VCaP (cell line): ENCODE results near the gene GALNT9.

ENCODE experiments used
- H3K27ac ChIP-seq: fragments of 450-650 bp; 2 replicates; pipeline ENCODE4 v1.5.1; 2017
- TF ChIP-seq, protein P1 (sequence below): fragments of 450-650 bp; conservative IDR thresholded peaks from 2 replicates; pipeline ENCODE4 v1.5.1; 2017; ENCODE audit warnings: mild to moderate bottlenecking, moderate library complexity

GALNT9 gene

DNA sequence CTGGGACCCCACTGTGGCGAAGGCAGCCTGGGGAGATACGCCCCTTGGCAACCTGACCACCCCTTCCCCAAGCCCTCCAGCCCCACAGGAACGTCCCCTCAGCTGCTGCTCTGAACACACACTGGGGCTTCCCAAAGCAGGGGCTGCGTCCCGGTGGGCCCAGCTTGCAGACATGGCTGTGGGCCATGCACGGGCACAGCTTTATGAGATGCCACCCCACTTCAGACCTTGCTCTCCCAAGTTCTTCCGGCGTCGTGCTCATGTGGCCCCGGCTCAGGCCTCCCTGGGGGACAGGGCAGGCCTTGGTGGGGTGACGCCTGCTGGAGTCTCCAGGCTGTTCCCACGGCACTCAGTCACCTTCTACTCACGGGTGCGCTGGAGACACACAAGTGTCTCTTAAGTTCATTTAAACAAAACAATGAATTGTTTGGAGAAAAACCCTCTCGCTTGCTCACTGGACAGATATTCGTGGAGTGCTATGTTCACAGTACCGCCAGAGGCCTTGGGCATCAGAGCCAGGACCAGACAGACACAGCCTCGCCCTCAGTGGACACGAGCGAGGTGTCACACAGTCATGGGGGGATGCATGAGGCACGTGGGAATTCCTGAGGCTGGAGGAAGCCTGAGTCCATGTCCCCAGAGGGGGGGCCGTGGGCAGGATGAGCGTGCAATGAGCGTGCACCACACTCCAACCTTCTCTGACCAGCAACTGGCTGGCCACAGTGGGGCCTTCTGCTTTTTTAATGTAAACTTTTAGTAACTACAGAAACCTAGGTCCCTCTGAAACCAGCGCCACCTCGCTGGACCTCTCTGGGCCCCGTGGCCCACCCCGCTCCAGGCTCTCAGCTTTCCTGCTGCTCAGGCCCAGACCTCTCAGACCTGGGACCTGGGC, 4.3 kb downstream of the GALNT9 start:
- TF ChIP-seq, protein P1, sequence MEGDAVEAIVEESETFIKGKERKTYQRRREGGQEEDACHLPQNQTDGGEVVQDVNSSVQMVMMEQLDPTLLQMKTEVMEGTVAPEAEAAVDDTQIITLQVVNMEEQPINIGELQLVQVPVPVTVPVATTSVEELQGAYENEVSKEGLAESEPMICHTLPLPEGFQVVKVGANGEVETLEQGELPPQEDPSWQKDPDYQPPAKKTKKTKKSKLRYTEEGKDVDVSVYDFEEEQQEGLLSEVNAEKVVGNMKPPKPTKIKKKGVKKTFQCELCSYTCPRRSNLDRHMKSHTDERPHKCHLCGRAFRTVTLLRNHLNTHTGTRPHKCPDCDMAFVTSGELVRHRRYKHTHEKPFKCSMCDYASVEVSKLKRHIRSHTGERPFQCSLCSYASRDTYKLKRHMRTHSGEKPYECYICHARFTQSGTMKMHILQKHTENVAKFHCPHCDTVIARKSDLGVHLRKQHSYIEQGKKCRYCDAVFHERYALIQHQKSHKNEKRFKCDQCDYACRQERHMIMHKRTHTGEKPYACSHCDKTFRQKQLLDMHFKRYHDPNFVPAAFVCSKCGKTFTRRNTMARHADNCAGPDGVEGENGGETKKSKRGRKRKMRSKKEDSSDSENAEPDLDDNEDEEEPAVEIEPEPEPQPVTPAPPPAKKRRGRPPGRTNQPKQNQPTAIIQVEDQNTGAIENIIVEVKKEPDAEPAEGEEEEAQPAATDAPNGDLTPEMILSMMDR = no peak
- H3K27ac ChIP-seq = no peak overlapping the region

DNA sequence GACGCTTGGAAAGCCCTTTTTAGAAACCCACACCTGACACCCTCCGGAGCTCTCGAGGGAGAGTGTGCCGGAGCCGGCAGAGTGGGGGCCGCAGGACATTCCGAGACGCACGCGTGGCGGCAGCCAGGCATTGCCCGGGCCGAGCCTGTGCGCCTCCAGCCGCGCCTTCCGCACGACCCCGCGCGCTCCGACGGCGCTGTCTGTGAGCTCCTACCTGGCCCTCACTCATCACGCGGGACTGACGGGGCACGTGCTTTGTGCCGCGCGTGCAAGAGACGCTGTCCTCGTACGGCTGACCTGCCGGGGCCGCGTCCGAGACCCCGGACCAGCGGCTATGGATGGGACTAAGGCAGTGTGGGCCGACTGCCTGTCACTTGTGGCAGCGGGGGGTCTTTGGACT, 5.2 kb downstream of the GALNT9 start:
- no peak overlapping the region for H3K27ac ChIP-seq
- TF ChIP-seq, protein P1 = no peak

DNA sequence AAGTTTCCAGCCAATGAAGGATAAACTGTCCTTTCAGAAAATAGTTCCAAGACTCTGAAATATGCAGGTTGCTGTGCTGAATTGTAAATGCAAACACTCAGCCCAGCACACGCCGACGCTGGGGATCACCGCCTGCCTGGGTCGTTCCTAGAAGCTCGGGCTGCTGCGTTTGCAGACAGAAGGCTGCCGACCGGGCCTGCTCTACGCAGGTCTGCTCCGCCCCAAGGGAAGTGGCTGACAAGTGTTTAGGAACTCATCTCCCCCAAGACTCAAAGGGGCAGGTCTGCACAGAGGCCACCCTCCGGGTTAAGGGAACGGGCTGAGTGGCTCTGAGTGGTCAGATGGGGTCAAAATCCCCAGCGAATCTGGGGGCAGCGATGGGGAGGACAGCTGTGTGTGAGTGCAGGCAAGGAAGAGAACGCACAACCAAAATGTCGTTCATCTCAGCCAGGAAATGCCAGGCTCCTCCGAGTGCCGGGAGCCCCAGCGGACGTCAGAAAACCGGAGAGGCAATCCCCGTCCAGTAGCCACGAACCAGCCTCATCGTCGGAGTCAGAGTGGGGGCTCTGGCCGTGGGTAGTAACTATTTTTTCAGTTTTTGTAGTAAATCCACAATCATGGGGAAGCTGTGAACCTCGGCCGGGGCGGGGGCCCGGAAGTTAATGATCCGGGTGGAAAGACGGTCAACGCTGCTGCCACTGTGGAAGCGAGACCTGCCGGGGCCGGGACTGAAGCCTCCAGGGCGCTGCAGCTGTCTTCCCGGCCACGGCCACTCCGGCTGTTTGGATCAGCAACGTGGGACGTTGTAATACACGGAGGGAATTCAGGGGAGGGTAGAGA, 6.0 kb downstream of the GALNT9 start:
- no peak overlapping the region for H3K27ac ChIP-seq
- TF ChIP-seq, protein P1 = no peak

DNA sequence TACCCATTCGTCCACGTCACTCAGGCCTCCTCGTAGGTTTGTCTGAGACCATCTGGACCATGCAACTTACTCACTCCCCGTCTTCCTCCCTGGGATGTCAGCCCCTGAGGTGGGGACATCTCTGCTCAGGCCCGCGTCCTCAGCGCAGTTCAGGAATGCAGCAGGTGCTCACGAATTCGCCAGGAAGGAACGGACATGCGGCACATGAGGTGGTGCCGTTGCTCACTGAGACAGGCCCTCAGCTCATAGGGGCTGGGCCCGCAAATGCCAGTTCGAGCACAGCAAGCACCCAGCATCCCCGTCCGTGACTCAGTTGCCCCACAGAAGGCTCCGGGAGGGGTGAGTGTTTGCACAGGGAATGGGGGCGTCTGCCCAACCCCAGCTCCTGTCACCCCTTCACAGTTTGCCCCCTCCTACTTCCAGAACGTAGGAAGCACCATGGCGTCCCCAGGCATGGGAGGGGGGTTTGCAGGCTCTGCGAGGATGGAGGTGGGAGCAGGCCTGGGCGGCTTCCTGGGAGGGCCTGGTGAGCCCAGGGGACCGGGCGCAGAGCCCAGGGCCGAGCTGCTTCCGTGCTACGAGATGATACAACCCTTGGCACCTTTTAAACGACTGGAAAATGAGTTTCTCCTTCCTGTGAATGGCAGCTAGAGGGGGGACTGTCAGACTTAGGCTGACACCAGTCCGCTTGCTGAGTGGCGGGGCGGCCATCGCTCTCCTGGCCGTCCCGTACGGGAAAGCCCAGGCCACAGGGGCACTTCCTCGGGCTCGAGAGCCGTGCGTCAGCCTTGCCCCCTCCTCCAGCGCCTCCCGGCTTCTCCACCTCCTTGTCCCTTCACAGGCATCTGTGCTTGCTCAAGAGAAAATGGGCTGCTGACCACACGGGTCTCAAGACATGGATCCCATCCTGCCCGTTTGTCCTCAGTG, 6.9 kb downstream of the GALNT9 start:
- H3K27ac ChIP-seq = no peak overlapping the region
- TF ChIP-seq, protein P1 = no peak

DNA sequence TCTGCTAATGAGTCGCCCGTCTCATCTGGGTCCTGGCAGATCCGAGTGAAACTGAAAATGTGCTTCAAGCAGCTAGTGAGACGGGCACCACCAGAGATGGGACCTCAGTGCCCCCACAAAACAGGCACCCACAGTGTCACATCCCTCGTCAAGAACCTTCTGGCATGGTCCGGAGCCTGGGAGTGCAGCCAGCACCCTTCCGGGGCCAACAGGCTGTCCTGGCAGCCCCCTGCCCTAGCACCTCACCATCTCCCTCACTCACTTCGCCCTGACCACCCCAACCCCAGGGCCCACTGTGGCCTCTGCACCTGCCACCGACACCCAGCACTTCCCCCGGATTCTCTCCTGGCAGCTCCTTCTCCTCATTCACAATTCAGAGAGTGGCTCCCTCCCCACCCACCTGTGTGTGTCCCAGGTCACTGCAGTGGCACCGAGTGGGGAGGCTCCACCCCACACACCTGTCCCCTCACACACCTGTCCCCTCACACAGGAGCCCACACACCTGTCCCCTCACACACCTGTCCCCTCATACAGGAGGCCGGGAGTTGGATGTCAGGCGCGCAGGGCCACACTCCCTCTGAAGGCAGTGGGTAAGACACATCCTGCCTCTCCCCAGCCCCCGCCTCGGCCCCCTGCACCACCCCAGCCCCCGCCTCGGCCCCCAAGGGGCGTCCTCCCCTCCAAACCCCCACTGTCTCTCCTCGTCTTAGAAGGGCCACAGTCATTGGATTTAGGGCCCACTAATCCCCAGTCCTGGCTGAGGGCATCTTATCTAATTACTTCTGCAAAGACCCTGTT, 7.9 kb downstream of the GALNT9 start:
- TF ChIP-seq, protein P1 = no peak
- no peak overlapping the region for H3K27ac ChIP-seq

DNA sequence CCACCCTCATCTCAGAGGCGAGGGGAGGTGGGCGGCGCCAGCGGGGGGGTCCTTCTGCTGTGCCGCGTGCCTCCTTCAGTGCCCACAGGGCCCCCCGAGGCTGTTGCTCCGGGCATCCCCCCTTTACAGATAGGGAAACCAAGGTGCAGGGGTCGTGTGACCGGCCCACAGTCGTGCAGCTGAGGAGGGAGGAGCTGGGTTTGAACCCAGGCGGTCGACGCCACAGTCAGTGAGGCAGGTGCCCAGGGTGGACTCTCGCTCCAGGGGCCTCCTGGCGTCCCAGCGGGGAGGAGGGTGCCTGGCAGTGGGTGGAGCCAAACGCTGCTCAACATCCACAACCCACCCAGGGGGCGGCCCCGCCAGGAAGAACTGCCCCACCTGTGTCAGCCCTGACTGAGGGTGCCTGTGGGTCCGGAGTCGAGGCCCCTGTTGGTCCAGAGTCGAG, 8.6 kb downstream of the GALNT9 start:
- H3K27ac ChIP-seq = no peak overlapping the region
- TF ChIP-seq, protein P1 = no peak
